A549 (cell line): ENCODE data around the gene GTF2A2. TPM values are rescaled to one million over a fixed set of nuclear protein-coding genes. Genes with fewer than 3 reads are reported as not detected.
A peak's percentile ranks its signal among the peaks of the same experiment; 100 is the strongest.

Experiments used
- ATAC-seq, 2 experiments: fragments of 200-7000 bp in 1 of 2; fragments of >200 bp in 1 of 2; cut with Nextera tagmentation in 1 of 2; cut with Tn5 transposase in 1 of 2; 3 replicates each; pipeline versions ENCODE4 v1.8.0 to v1.9.1; 2018 to 2020; ENCODE audit warnings: mild to moderate bottlenecking in 1 of 2, moderate library complexity in 1 of 2
- CTCF ChIA-PET: fragments of 300-600 bp; sonication (Branson Sonifier 250); formaldehyde crosslinking; extraction: SDS; loops from one replicate; lab custom pipeline; 2021; ENCODE audit warnings: antibody characterized with exemption, inconsistent platforms; lab: Yijun Ruan, JAX
- POLR2A ChIA-PET: fragments of 350-600 bp; formaldehyde crosslinking; extraction: SDS; loops from one replicate; lab custom pipeline; 2021; ENCODE audit warnings: antibody characterized with exemption, inconsistent platforms; lab: Yijun Ruan, JAX
- DNase-seq, 2 experiments: peaks; one replicate each; pipeline versions ENCODE4 v3.0.0 to v3.0.0-alpha.2; 2011 to 2016; ENCODE audit warnings: low read depth in 1 of 2, low spot score in 1 of 2
- FAIRE-seq: peaks from 2 replicates; lab custom pipeline; 2011; peaks lifted over from hg19 to GRCh38; lab: Jason Lieb, UNC
- H3K27ac ChIP-seq, 2 experiments: fragments of >200 bp; sonication (Bioruptor Twin); formaldehyde crosslinking; 3 replicates each; pipeline ENCODE4 v1.5.1; 2016 to 2017
- H3K4me1 ChIP-seq: fragments of >200 bp; sonication (Bioruptor Twin); formaldehyde crosslinking; 3 replicates; pipeline ENCODE4 v1.6.1; 2016
- H3K4me2 ChIP-seq: fragments of >200 bp; sonication (Bioruptor Twin); formaldehyde crosslinking; 3 replicates; pipeline ENCODE4 v1.6.1; 2016
- H3K4me3 ChIP-seq: fragments of >200 bp; sonication (Bioruptor Twin); formaldehyde crosslinking; 3 replicates; pipeline ENCODE4 v1.5.1; 2016
- H3K9me3 ChIP-seq: fragments of >200 bp; sonication (Bioruptor Twin); formaldehyde crosslinking; 3 replicates; pipeline ENCODE4 v1.6.1; 2016
- BCL3 ChIP-seq: fragments of >200 bp; sonication (Bioruptor Twin); formaldehyde crosslinking; IDR thresholded peaks from 3 replicates; pipeline ENCODE4 v1.6.1; 2016
- BHLHE40 ChIP-seq: IDR thresholded peaks from 2 replicates; pipeline ENCODE4 v1.6.1; 2012; ENCODE audit warnings: low read depth, low read length, inconsistent platforms
- CEBPB ChIP-seq, 2 experiments: fragments of >200 bp in 1 of 2; sonication (Bioruptor Twin) in 1 of 2; formaldehyde crosslinking in 1 of 2; IDR thresholded peaks; 2 replicates each; pipeline ENCODE4 v1.6.1; 2012 to 2016
- CHD4 ChIP-seq: fragments of 200-600 bp; sonication (generic); IDR thresholded peaks from 2 replicates; pipeline ENCODE4 v1.6.1; 2016; ENCODE audit warnings: antibody characterized with exemption, mild to moderate bottlenecking, borderline replicate concordance
- EHMT2 ChIP-seq: fragments of 200-600 bp; sonication (generic); IDR thresholded peaks from 2 replicates; pipeline ENCODE4 v1.6.1; 2016; ENCODE audit warnings: antibody characterized with exemption, low read depth, mild to moderate bottlenecking, moderate library complexity
- ELK1 ChIP-seq: fragments of 150-350 bp; IDR thresholded peaks from 2 replicates; pipeline ENCODE4 v1.6.1; 2014; ENCODE audit warnings: low read depth, mild to moderate bottlenecking, low read length
- EP300 ChIP-seq, 2 experiments: fragments of >200 bp; sonication (Bioruptor Twin); formaldehyde crosslinking; IDR thresholded peaks; 2 replicates in 1 of 2; 3 replicates in 1 of 2; pipeline ENCODE4 v1.6.1; 2016 to 2017
- ESRRA ChIP-seq: fragments of 150-350 bp; IDR thresholded peaks from 2 replicates; pipeline ENCODE4 v1.6.1; 2014; ENCODE audit warnings: mild to moderate bottlenecking, low read length, borderline replicate concordance
- FOSB ChIP-seq: fragments of 250-450 bp; sonication (Bioruptor Pico); IDR thresholded peaks from 2 replicates; pipeline ENCODE4 v1.5.0; 2020; ENCODE audit warnings: mild to moderate bottlenecking, moderate library complexity
- FOSL2 ChIP-seq, 2 experiments: fragments of 450-650 bp in 1 of 2; fragments of >200 bp in 1 of 2; sonication (Bioruptor Twin) in 1 of 2; formaldehyde crosslinking; IDR thresholded peaks; 2 replicates each; pipeline versions ENCODE4 v1.5.0 to v1.6.1; 2016 to 2020; ENCODE audit warnings: mild to moderate bottlenecking in 1 of 2, moderate library complexity in 1 of 2
- GATA3 ChIP-seq: IDR thresholded peaks from 2 replicates; pipeline ENCODE4 v1.6.1; 2012; ENCODE audit warnings: borderline replicate concordance
- HEYL ChIP-seq: fragments of 250-450 bp; sonication (Bioruptor Pico); IDR thresholded peaks from 2 replicates; pipeline ENCODE4 v1.8.0; 2021; ENCODE audit warnings: mild to moderate bottlenecking, moderate library complexity
- HMGXB4 ChIP-seq: fragments of 250-450 bp; sonication (Bioruptor Pico); IDR thresholded peaks from 2 replicates; pipeline ENCODE4 v1.5.0; 2021; ENCODE audit warnings: mild to moderate bottlenecking, moderate library complexity, borderline replicate concordance
- HOXB13 ChIP-seq: fragments of 250-450 bp; sonication (Bioruptor Pico); IDR thresholded peaks from 2 replicates; pipeline ENCODE4 v1.5.0; 2020; ENCODE audit warnings: low read depth, mild to moderate bottlenecking, moderate library complexity
- HOXB5 ChIP-seq: fragments of 250-450 bp; sonication (Bioruptor Pico); IDR thresholded peaks from 2 replicates; pipeline ENCODE4 v1.5.0; 2020; ENCODE audit warnings: mild to moderate bottlenecking, moderate library complexity
- JUN ChIP-seq, 2 experiments: fragments of >200 bp; sonication (Bioruptor Twin); formaldehyde crosslinking; IDR thresholded peaks; 2 replicates in 1 of 2; 3 replicates in 1 of 2; pipeline ENCODE4 v1.6.1; 2016 to 2017
- JUNB ChIP-seq: fragments of >200 bp; sonication (Bioruptor Twin); formaldehyde crosslinking; IDR thresholded peaks from 2 replicates; pipeline ENCODE4 v1.6.1; 2016
- MAFK ChIP-seq: fragments of 450-650 bp; IDR thresholded peaks from 2 replicates; pipeline ENCODE4 v1.6.1; 2014; ENCODE audit not compliant: partially characterized antibody
- MAX ChIP-seq: IDR thresholded peaks from 2 replicates; pipeline ENCODE4 v1.6.1; 2012
- NPAS2 ChIP-seq: fragments of 250-450 bp; sonication (Bioruptor Pico); IDR thresholded peaks from 2 replicates; pipeline ENCODE4 v1.8.0; 2022; ENCODE audit warnings: mild to moderate bottlenecking, moderate library complexity, borderline replicate concordance
- PBX3 ChIP-seq: IDR thresholded peaks from 2 replicates; pipeline ENCODE4 v1.6.1; 2012
- PHF8 ChIP-seq: fragments of 200-600 bp; sonication (generic); IDR thresholded peaks from 2 replicates; pipeline ENCODE4 v1.6.1; 2016; ENCODE audit warnings: low read depth, mild to moderate bottlenecking, antibody characterized with exemption, moderate library complexity, borderline replicate concordance
- POLR2A ChIP-seq: IDR thresholded peaks from 2 replicates; pipeline ENCODE4 v1.6.1; 2012; ENCODE audit warnings: mild to moderate bottlenecking, low read length
- POLR2AphosphoS2 ChIP-seq: conservative IDR thresholded peaks from 2 replicates; pipeline ENCODE4 v1.6.1; 2012; ENCODE audit warnings: low read length, improper control_type of control experiment, inconsistent platforms
- RAD21 ChIP-seq, 2 experiments: fragments of >200 bp in 1 of 2; sonication (Bioruptor Twin) in 1 of 2; formaldehyde crosslinking in 1 of 2; IDR thresholded peaks in 1 of 2; conservative IDR thresholded peaks in 1 of 2; 2 replicates in 1 of 2; 3 replicates in 1 of 2; pipeline ENCODE4 v1.6.1; 2012 to 2018; ENCODE audit warnings: inconsistent platforms in 1 of 2
- RNF2 ChIP-seq: fragments of 200-600 bp; sonication (generic); IDR thresholded peaks from 2 replicates; pipeline ENCODE4 v1.6.1; 2016; ENCODE audit warnings: low read depth, mild to moderate bottlenecking, antibody characterized with exemption, moderate library complexity, borderline replicate concordance
- SMC3 ChIP-seq: fragments of >200 bp; sonication (Bioruptor Twin); formaldehyde crosslinking; IDR thresholded peaks from 3 replicates; pipeline ENCODE4 v1.6.1; 2018; ENCODE audit warnings: inconsistent platforms
- TP53 ChIP-seq: fragments of 250-450 bp; sonication (Bioruptor Pico); IDR thresholded peaks from 2 replicates; pipeline ENCODE4 v1.5.0; 2021; ENCODE audit warnings: mild to moderate bottlenecking, moderate library complexity
- USF2 ChIP-seq: fragments of 450-650 bp; IDR thresholded peaks from 2 replicates; pipeline ENCODE4 v1.6.1; 2014; ENCODE audit warnings: antibody characterized with exemption
- ZC3H11A ChIP-seq: fragments of 450-650 bp; IDR thresholded peaks from 2 replicates; pipeline ENCODE4 v1.6.1; 2014; ENCODE audit warnings: antibody characterized with exemption, mild to moderate bottlenecking
- ZNF302 ChIP-seq: fragments of 250-450 bp; sonication (Bioruptor Pico); IDR thresholded peaks from 2 replicates; pipeline ENCODE4 v1.9.0; 2021; ENCODE audit warnings: inconsistent platforms, mild to moderate bottlenecking, moderate library complexity
- ZSCAN20 ChIP-seq: fragments of 250-450 bp; sonication (Bioruptor Pico); IDR thresholded peaks from 2 replicates; pipeline ENCODE4 v1.8.0; 2022; ENCODE audit warnings: mild to moderate bottlenecking, moderate library complexity
- WGBS: methylation state at CpG from one replicate; pipeline ENCODE4 v1.1.6; 2017; ENCODE audit errors: missing lambda C conversion rate; 5-methylcytosine and 5-hydroxymethylcytosine counted together
- polyA plus RNA-seq, 4 experiments: library from polyadenylated mRNA; depleted of rRNA in 3 of 4; stranded (reverse); fragments of >200 nt; fragmentation: RNase III in 1 of 4; extraction: RNeasy Plus Mini Kit Qiagen cat#74134 plus additional on column Dnase treatment in 1 of 4; gene quantifications; 2 replicates in 3 of 4; 3 replicates in 1 of 4; pipeline ENCODE4 v1.2.3, GENCODE V29; 2011 to 2017

GTF2A2 gene
- polyA plus RNA-seq, 2 of the 4 experiments (the other 2 are of a cell fraction): 220 to 282 TPM

- H3K4me2 ChIP-seq: peak within 1 kb of the TSS; percentile 81
- ChIA-PET CTCF (interaction anchor here (0.7 to 8.3 kb wide), 18 partner anchors 8 to 199 kb away, joined by 3 to 154 read pairs (median 4); no protein-coding TSS in a partner anchor), POLR2A (interaction anchor here (0.6 to 3.1 kb wide), 16 partner anchors 12 to 83 kb away, joined by 3 to 57 read pairs (median 5); partner anchors contain the start of gene GTF2A2)
- peak within 1 kb of the TSS; percentile 65 for H3K4me3 ChIP-seq
- 5% methylated on average over 8 of the region's 8 CpGs for WGBS
- peak; percentile 100 for FAIRE-seq
- peaks cover 8% of the 10 kb centered on the region; the same call in 1 of the 3 replicates for H3K9me3 ChIP-seq
- H3K27ac ChIP-seq: peak within 1 kb of the TSS; percentile 95 to 96
- peak; percentile 96 to 97 for DNase-seq
- H3K4me1 ChIP-seq: peaks cover 39% of the 10 kb centered on the region
- ATAC-seq: peak; percentile 93 to 95
- TF ChIP-seq USF2 (peak; percentile 70), BHLHE40 (peak; percentile 66; the same call in 1 of the 2 replicates), TP53 (CRISPR knock-in tag) (no peak), FOSB (CRISPR knock-in tag) (no peak), NPAS2 (CRISPR knock-in tag) (no peak), EP300 (IDR thresholded peaks at IDR 0.05) (peak in 1 of 2 experiments; percentile 45; a peak in 1 of 5 replicates), GATA3 (peak; percentile 62; the same call in 1 of the 2 replicates), HOXB5 (CRISPR knock-in tag) (peak; percentile 58; the same call in 1 of the 2 replicates), FOSL2 (IDR thresholded peaks at IDR 0.05) (peak; percentile 48; the same call in 1 of the 2 replicates), FOSL2 (CRISPR knock-in tag; IDR thresholded peaks at IDR 0.05) (peak; percentile 94), PBX3 (no peak), MAX (peak; percentile 56), BCL3 (peak; percentile 82; the same call in 1 of the 3 replicates), JUNB (peak; percentile 54; the same call in 1 of the 2 replicates), SMC3 (0 out of 3 replicates have a peak, but pooled peaks have one; percentile 15), ZNF302 (no peak), POLR2A (peak; percentile 30), HOXB13 (CRISPR knock-in tag) (no peak), ESRRA (0 out of 2 replicates have a peak, but pooled peaks have one; percentile 7), HEYL (CRISPR knock-in tag) (no peak), EHMT2 (no peak), ZSCAN20 (CRISPR knock-in tag) (no peak), CEBPB (IDR thresholded peaks at IDR 0.05) (peak in 1 of 2 experiments; percentile 19; a peak in 1 of 4 replicates), CHD4 (no peak), POLR2AphosphoS2 (no peak), PHF8 (no peak), MAFK (peak; percentile 99), ZC3H11A (no peak), RNF2 (no peak), ELK1 (no peak), HMGXB4 (CRISPR knock-in tag) (no peak), RAD21 (conservative IDR thresholded peaks at IDR 0.05 in 1 of 2, IDR thresholded peaks at IDR 0.05 in 1 of 2) (0 out of 5 replicates have a peak, but pooled peaks of 1 of the 2 experiments have one; percentile 20), JUN (IDR thresholded peaks at IDR 0.05) (peak; percentile 68 to 85; a peak in 3 of 5 replicates)
Observed at GRCh38 chr15:59611276-59612260, 45.7 kb downstream of the GTF2A2 start, which contains the start of gene GCNT3. Gene GCNT3 (plus strand): TSS chr15:59611783. CDS start chr15:59618239, 6,456 bp downstream.
